HCT116 (cell line): ENCODE results near the gene BMP7. TPM values are rescaled to one million over a fixed set of nuclear protein-coding genes. Genes with fewer than 3 reads are reported as not detected.
"Not testable (repeated sequence)": the region's sequence is repeated elsewhere in the genome, so short reads cannot be mapped to it uniquely, and the experiment has no call there.

Experiments used
- ATAC-seq: fragments of 200-7000 bp; cut with Tn5 transposase; 2 replicates; pipeline ENCODE4 v1.9.1; 2020; ENCODE audit warnings: mild to moderate bottlenecking, moderate library complexity
- BruUV-seq: library from RNA; stranded (reverse); fragments of 400-500 nt; replicated peaks from 2 replicates; lab custom pipeline; 2021; lab: Mats Ljungman, UMichigan
- CTCF ChIA-PET: fragments of 300-600 bp; sonication (Branson Sonifier 250); formaldehyde crosslinking; loops from one replicate; lab custom pipeline; 2021; ENCODE audit warnings: antibody characterized with exemption; lab: Charles Lee
- POLR2A ChIA-PET: fragments of 300-600, 350-600 bp; sonication (Branson Sonifier 250); formaldehyde crosslinking; loops from one replicate; lab custom pipeline; 2021; ENCODE audit warnings: antibody characterized with exemption; lab: Charles Lee
- RAD21 ChIA-PET, 2 experiments: fragments of 300-600 bp; sonication (Branson Sonifier 250); formaldehyde crosslinking; loops; one replicate each; lab custom pipeline; 2023; ENCODE audit warnings: low total read pairs in 2 of 2; ENCODE audit not compliant: uncharacterized antibody in 2 of 2, unreplicated experiment in 2 of 2, low non-redundant PET in 1 of 2; lab: Charles Lee
- DNase-seq: peaks from one replicate; pipeline ENCODE4 v3.0.0-alpha.2; 2010; ENCODE audit warnings: low read depth, low spot score
- H2AFZ ChIP-seq: fragments of 200-600 bp; shearing (Covaris generic), sonication (generic); 2 replicates; pipeline ENCODE4 v1.6.1; 2017; ENCODE audit warnings: low read depth, mixed run types, mixed read lengths, antibody characterized with exemption, low read length; ENCODE audit not compliant: poor library complexity, severe bottlenecking
- H3K27ac ChIP-seq: 2 replicates; pipeline ENCODE4 v1.5.1; 2012; ENCODE audit warnings: low read depth, low read length
- H3K27me3 ChIP-seq: fragments of 200-600 bp; sonication (generic); 2 replicates; pipeline ENCODE4 v1.6.1; 2016; ENCODE audit warnings: mixed run types, low read length, mixed read lengths; ENCODE audit not compliant: insufficient read depth
- H3K36me3 ChIP-seq, 2 experiments: fragments of 200-500 bp in 1 of 2; fragments of 200-600 bp in 1 of 2; sonication (Bioruptor generic) in 1 of 2; sonication (generic) in 1 of 2; 2 replicates each; pipeline versions ENCODE4 v1.5.1 to v1.6.1; 2014 to 2016; ENCODE audit warnings: low read length in 2 of 2, inconsistent platforms in 1 of 2, mixed read lengths in 1 of 2, mixed run types in 1 of 2; ENCODE audit not compliant: insufficient read depth in 2 of 2, control insufficient read depth in 1 of 2
- H3K4me1 ChIP-seq, 2 experiments: fragments of 200-600 bp in 1 of 2; sonication (generic) in 1 of 2; 2 replicates each; pipeline versions ENCODE4 v1.5.1 to v1.6.1; 2012 to 2017; ENCODE audit warnings: low read length in 2 of 2, inconsistent platforms in 1 of 2, mild to moderate bottlenecking in 1 of 2, mixed read lengths in 1 of 2, mixed run types in 1 of 2, moderate library complexity in 1 of 2; ENCODE audit not compliant: insufficient read depth in 2 of 2, control insufficient read depth in 1 of 2
- H3K4me2 ChIP-seq: fragments of 200-600 bp; sonication (generic); 2 replicates; pipeline ENCODE4 v1.6.1; 2017; ENCODE audit warnings: mixed run types, low read length, mixed read lengths
- H3K4me3 ChIP-seq, 2 experiments: fragments of 200-600 bp in 1 of 2; sonication (generic) in 1 of 2; replicated peaks in 1 of 2; 2 replicates each; pipeline ENCODE4 v1.5.1; 2011 to 2016; ENCODE audit warnings: low read length in 2 of 2, control low read depth in 1 of 2, low read depth in 1 of 2, mild to moderate bottlenecking in 1 of 2, mixed read lengths in 1 of 2, mixed run types in 1 of 2
- H3K79me2 ChIP-seq: fragments of 200-600 bp; sonication (generic); 2 replicates; pipeline ENCODE4 v1.6.1; 2017; ENCODE audit warnings: mild to moderate bottlenecking, mixed run types, low read length, moderate library complexity, mixed read lengths; ENCODE audit not compliant: insufficient read depth
- H3K9ac ChIP-seq: fragments of 200-600 bp; sonication (generic); 2 replicates; pipeline ENCODE4 v1.6.1; 2016; ENCODE audit warnings: low read length, mixed read lengths
- H3K9me2 ChIP-seq: fragments of 200-600 bp; sonication (generic), shearing (Covaris generic); 2 replicates; pipeline ENCODE4 v1.6.1; 2017; ENCODE audit warnings: mixed run types, mild to moderate bottlenecking, moderate library complexity; ENCODE audit not compliant: insufficient read depth
- H3K9me3 ChIP-seq, 2 experiments: fragments of 200-500 bp in 1 of 2; fragments of 200-600 bp in 1 of 2; sonication (Bioruptor generic) in 1 of 2; sonication (generic) in 1 of 2; 2 replicates each; pipeline ENCODE4 v1.6.1; 2014 to 2017; ENCODE audit warnings: low read length in 2 of 2, mixed read lengths in 2 of 2, inconsistent platforms in 1 of 2, low read depth in 1 of 2, mild to moderate bottlenecking in 1 of 2, mixed run types in 1 of 2, moderate library complexity in 1 of 2; ENCODE audit not compliant: control insufficient read depth in 1 of 2, insufficient read depth in 1 of 2
- H4K20me1 ChIP-seq: fragments of 200-600 bp; sonication (generic), shearing (Covaris generic); 2 replicates; pipeline ENCODE4 v1.6.1; 2017; ENCODE audit warnings: mixed run types, mild to moderate bottlenecking, moderate library complexity; ENCODE audit not compliant: insufficient read depth
- ATF3 ChIP-seq: IDR thresholded peaks from 2 replicates; pipeline ENCODE4 v1.6.1; 2012
- EZH2phosphoT487 ChIP-seq: fragments of 200-600 bp; IDR thresholded peaks from 2 replicates; pipeline ENCODE4 v1.6.1; 2018; ENCODE audit warnings: antibody characterized with exemption, borderline replicate concordance
- FOSL1 ChIP-seq: IDR thresholded peaks from 2 replicates; pipeline ENCODE4 v1.6.1; 2012; ENCODE audit warnings: low read depth
- MAX ChIP-seq: IDR thresholded peaks from 2 replicates; pipeline ENCODE4 v1.6.1; 2012
- POLR2A ChIP-seq: IDR thresholded peaks from 2 replicates; pipeline ENCODE4 v1.7.0; 2011; ENCODE audit warnings: borderline replicate concordance; ENCODE audit not compliant: insufficient read depth, insufficient read length; ENCODE audit errors: extremely low read depth
- POLR2AphosphoS5 ChIP-seq: IDR thresholded peaks from 2 replicates; pipeline ENCODE4 v1.6.1; 2011; ENCODE audit warnings: mild to moderate bottlenecking, low read depth, low read length, moderate library complexity
- RAD21 ChIP-seq: IDR thresholded peaks from 2 replicates; pipeline ENCODE4 v1.6.1; 2012; ENCODE audit warnings: low read depth, mild to moderate bottlenecking
- SRF ChIP-seq: IDR thresholded peaks from 2 replicates; pipeline ENCODE4 v1.6.1; 2012; ENCODE audit warnings: low read depth
- TCF7L2 ChIP-seq: IDR thresholded peaks from 2 replicates; pipeline ENCODE4 v1.7.0; 2011; ENCODE audit warnings: borderline replicate concordance, inconsistent platforms; ENCODE audit not compliant: insufficient read depth, insufficient read length; ENCODE audit errors: extremely low read depth
- YY1 ChIP-seq: IDR thresholded peaks from 2 replicates; pipeline ENCODE4 v1.6.1; 2011; ENCODE audit warnings: low read length, low read depth, moderate library complexity, mild to moderate bottlenecking; ENCODE audit not compliant: insufficient replicate concordance; ENCODE audit errors: extremely low read depth
- ZBTB33 ChIP-seq: IDR thresholded peaks from 2 replicates; pipeline ENCODE4 v1.6.1; 2011; ENCODE audit warnings: mild to moderate bottlenecking, low read length, moderate library complexity; ENCODE audit not compliant: insufficient replicate concordance; ENCODE audit errors: extremely low read depth
- ZFX ChIP-seq: fragments of 450-650 bp; IDR thresholded peaks from 2 replicates; pipeline ENCODE4 v1.6.1; 2017
- intact Hi-C: fragments of 100-400 bp; cut with micrococcal nuclease; formaldehyde crosslinking; loops from 2 replicates; pipeline ENCODE4 v1.10.0; 2022
- total RNA-seq: library from RNA; stranded (reverse); gene quantifications from one replicate; pipeline ENCODE4 v1.2.1, GENCODE V29; 2021; ENCODE audit not compliant: unreplicated experiment

BMP7 gene
- total RNA-seq, 1 experiment from 2014 or later = 7.0 TPM

- H3K27me3 ChIP-seq = peaks cover 13% of the 10 kb centered on the region; the same call in 1 of the 2 replicates
- no peaks in the 10 kb centered on the region for H3K79me2 ChIP-seq
- no peak for DNase-seq
- no peak overlapping the region for H3K9ac ChIP-seq
- ChIA-PET POLR2A (no interaction called here), CTCF (no interaction called here), RAD21 (no interaction called here)
- H3K36me3 ChIP-seq = no peaks in the 10 kb centered on the region
- H3K4me1 ChIP-seq = no peaks in the 10 kb centered on the region
- no peak for ATAC-seq
- H3K9me2 ChIP-seq = no peaks in the 10 kb centered on the region
- intact Hi-C loops = no loop called here
- H4K20me1 ChIP-seq = no peaks in the 10 kb centered on the region
- no peak overlapping the region for H3K4me3 ChIP-seq
- no peak overlapping the region for H3K4me2 ChIP-seq
- BruUV-seq = no TSS peak
- H2AFZ ChIP-seq = no peak overlapping the region
- H3K9me3 ChIP-seq = no peaks in the 10 kb centered on the region
- TF ChIP-seq ATF3 (no peak), SRF (no peak), MAX (no peak), FOSL1 (no peak), EZH2phosphoT487 (no peak), TCF7L2 (no peak), POLR2A (no peak), ZFX (no peak), ZBTB33 (no peak), YY1 (no peak), RAD21 (no peak), POLR2AphosphoS5 (no peak)
- H3K27ac ChIP-seq = no peak overlapping the region
These were observed 13.8 kb upstream of the BMP7 start for GRCh38 chr20:57280221-57280620.

- H3K36me3 ChIP-seq, RAD21 ChIA-PET, intact Hi-C loops, H3K27ac ChIP-seq, H2AFZ ChIP-seq, H3K9ac ChIP-seq, H3K4me3 ChIP-seq, H3K79me2 ChIP-seq, ATAC-seq, CTCF ChIA-PET, BruUV-seq, H4K20me1 ChIP-seq, DNase-seq, H3K4me1 ChIP-seq, H3K4me2 ChIP-seq, H3K9me2 ChIP-seq, H3K9me3 ChIP-seq, H3K27me3 ChIP-seq, POLR2A ChIA-PET: not testable (repeated sequence)
These were observed 13.1 kb upstream of the BMP7 start for GRCh38 chr20:57279548-57279947.
